PC-3 (cell line): Measurements from ENCODE around the gene SOX18. TPM values are rescaled to one million over a fixed set of nuclear protein-coding genes. Genes with fewer than 3 reads are reported as not detected.
A peak's percentile ranks its signal among the peaks of the same experiment; 100 is the strongest.

Source experiments
- ATAC-seq: fragments of 200-7000 bp; cut with Tn5 transposase; 2 replicates; pipeline ENCODE4 v1.9.1; 2020; ENCODE audit warnings: mild to moderate bottlenecking, moderate library complexity
- BruUV-seq: library from RNA; stranded (reverse); fragments of 400-500 nt; replicated peaks from 2 replicates; lab custom pipeline; 2021; lab: Mats Ljungman, UMichigan
- CTCF ChIA-PET: fragments of 300-600 bp; sonication (Branson Sonifier 250); formaldehyde crosslinking; loops from one replicate; lab custom pipeline; 2022; ENCODE audit warnings: antibody characterized with exemption; lab: Charles Lee
- POLR2A ChIA-PET: fragments of 300-600 bp; sonication (Branson Sonifier 250); formaldehyde crosslinking; loops from one replicate; lab custom pipeline; 2022; ENCODE audit warnings: antibody characterized with exemption; ENCODE audit not compliant: unreplicated experiment; lab: Charles Lee
- DNase-seq: peaks from one replicate; pipeline ENCODE4 v3.0.0-alpha.2; 2015
- H2AFZ ChIP-seq: fragments of 300-600 bp; sonication (generic); 2 replicates; pipeline ENCODE4 v1.6.0; 2016; ENCODE audit warnings: antibody characterized with exemption, low read length
- H3F3A ChIP-seq: fragments of 300-600 bp; sonication (generic); one replicate; pipeline ENCODE4 v1.6.0; 2017; ENCODE audit warnings: antibody characterized with exemption, low read length, control low read depth, mild to moderate bottlenecking; ENCODE audit not compliant: unreplicated experiment
- H3K27ac ChIP-seq: fragments of 300-600 bp; sonication (generic); 2 replicates; pipeline ENCODE4 v1.5.1; 2016; ENCODE audit warnings: mild to moderate bottlenecking, low read length
- H3K27me3 ChIP-seq: fragments of 300-600 bp; sonication (generic); 2 replicates; pipeline ENCODE4 v1.6.1; 2016; ENCODE audit warnings: low read length, mixed read lengths
- H3K36me3 ChIP-seq: fragments of 300-600 bp; sonication (generic); 2 replicates; pipeline ENCODE4 v1.6.1; 2016; ENCODE audit warnings: low read depth, mixed run types, low read length, mixed read lengths
- H3K4me1 ChIP-seq: fragments of 300-600 bp; sonication (generic); 2 replicates; pipeline ENCODE4 v1.5.1; 2016; ENCODE audit warnings: low read length; ENCODE audit not compliant: insufficient read depth
- H3K4me2 ChIP-seq: fragments of 300-600 bp; sonication (generic); 2 replicates; pipeline ENCODE4 v1.6.0; 2016; ENCODE audit warnings: low read length
- H3K4me3 ChIP-seq: fragments of 300-600 bp; sonication (generic); 2 replicates; pipeline ENCODE4 v1.5.1; 2016; ENCODE audit warnings: mild to moderate bottlenecking, low read length, mixed read lengths
- H3K79me2 ChIP-seq: fragments of 300-600 bp; sonication (generic); 2 replicates; pipeline ENCODE4 v1.6.1; 2017; ENCODE audit warnings: low read length, mixed read lengths
- H3K9ac ChIP-seq: fragments of 300-600 bp; sonication (generic); 2 replicates; pipeline ENCODE4 v1.6.0; 2016; ENCODE audit warnings: mild to moderate bottlenecking, low read length
- H3K9me2 ChIP-seq: fragments of 300-600 bp; sonication (generic); replicated peaks from 2 replicates; pipeline ENCODE4 v1.6.1; 2016; ENCODE audit warnings: mixed run types, low read length, mixed read lengths
- H3K9me3 ChIP-seq: fragments of 300-600 bp; sonication (generic); 2 replicates; pipeline ENCODE4 v1.6.1; 2016; ENCODE audit warnings: low read length, mixed read lengths
- H4K20me1 ChIP-seq: fragments of 300-600 bp; sonication (generic); 2 replicates; pipeline ENCODE4 v1.6.1; 2016; ENCODE audit warnings: low read length, mixed read lengths
- EZH2 ChIP-seq: fragments of 300-600 bp; sonication (generic); IDR thresholded peaks from one replicate; pipeline ENCODE4 v1.6.1; 2017; ENCODE audit warnings: antibody characterized with exemption, mild to moderate bottlenecking, low read length; ENCODE audit not compliant: unreplicated experiment
- EZH2phosphoT487 ChIP-seq: fragments of 300-600 bp; sonication (generic); IDR thresholded peaks from 2 replicates; pipeline ENCODE4 v1.6.1; 2018; ENCODE audit warnings: mild to moderate bottlenecking, antibody characterized with exemption, low read length, borderline replicate concordance
- intact Hi-C: fragments of 100-400 bp; cut with micrococcal nuclease; formaldehyde crosslinking; loops from 2 replicates; pipeline ENCODE4 v1.9.0; 2023
- total RNA-seq: library from RNA; depleted of rRNA; stranded (reverse); fragments of >200 nt; gene quantifications from 2 replicates; pipeline ENCODE4 v1.2.3, GENCODE V29; 2014
- TF ChIP-seq, protein P1 (sequence below): fragments of 300-600 bp; sonication (generic); conservative IDR thresholded peaks from 2 replicates; pipeline ENCODE4 v1.5.1; 2017; ENCODE audit warnings: antibody characterized with exemption, low read depth, mild to moderate bottlenecking, low read length

The SOX18 gene
- total RNA-seq, 1 experiment from 2014 or later: 1.5 TPM

DNA sequence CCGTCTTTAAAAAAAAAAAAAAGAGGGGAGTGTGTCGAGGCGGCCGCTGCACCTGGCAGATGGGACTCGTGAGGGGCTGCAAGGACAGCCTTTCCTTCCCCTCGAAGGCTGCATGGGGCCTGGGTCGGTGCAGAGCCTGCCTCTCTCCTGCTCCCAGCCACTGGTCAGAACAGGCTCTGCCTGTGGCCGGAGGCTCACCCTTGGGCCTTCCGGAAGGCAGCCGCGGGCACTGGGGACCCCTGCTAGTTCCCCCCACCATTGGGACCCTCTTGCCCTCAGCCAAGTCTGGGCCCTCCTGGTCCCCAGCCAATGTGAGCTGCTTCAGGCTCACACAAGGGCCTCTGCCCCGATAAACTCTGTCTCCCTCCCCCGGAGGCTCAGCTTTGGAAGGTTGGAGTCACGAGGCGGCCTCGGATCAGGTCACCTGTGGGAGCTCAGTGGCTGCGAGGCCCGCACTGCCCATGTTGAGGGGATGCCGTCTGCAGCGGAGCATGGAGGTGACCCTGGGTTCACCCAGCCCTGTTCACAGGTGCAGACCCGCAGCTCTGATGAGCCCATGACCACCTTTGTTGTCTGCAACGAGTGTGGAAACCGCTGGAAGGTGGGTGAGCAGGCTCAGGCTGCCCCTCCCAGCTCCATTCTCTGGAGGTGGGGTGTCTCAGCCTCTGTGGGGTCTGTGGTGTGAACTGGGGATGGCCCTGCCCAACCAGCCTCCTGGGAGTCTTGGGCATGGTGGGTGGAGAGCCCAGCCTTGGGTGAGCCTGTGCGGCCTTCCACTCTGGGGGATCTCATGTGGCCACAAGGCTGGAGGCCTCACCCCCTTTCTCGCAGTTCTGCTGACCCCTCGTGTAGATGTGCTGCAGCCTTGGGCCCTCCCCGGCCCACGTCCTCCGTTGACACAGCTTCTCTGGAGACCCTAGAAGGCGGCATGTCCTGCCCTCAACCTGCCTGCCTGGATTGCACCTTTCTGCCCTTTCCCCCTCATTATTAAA lies 22.2 kb upstream of the SOX18 start:
- no peaks in the 10 kb centered on the region for H3K27me3 ChIP-seq
- no peaks in the 10 kb centered on the region for H3K9me2 ChIP-seq
- ChIA-PET CTCF (no interaction called here), POLR2A (no interaction called here)
- H3K36me3 ChIP-seq: no peaks in the 10 kb centered on the region
- H3K9ac ChIP-seq: no peak overlapping the region
- TSS peak; percentile 17 for BruUV-seq
- no peaks in the 10 kb centered on the region for H3K79me2 ChIP-seq
- no peaks in the 10 kb centered on the region for H3F3A ChIP-seq
- H3K4me2 ChIP-seq: no peak overlapping the region
- DNase-seq (no peak), ATAC-seq (no peak)
- no peak overlapping the region for H3K4me3 ChIP-seq
- H4K20me1 ChIP-seq: no peaks in the 10 kb centered on the region
- H3K27ac ChIP-seq: no peak overlapping the region
- H3K9me3 ChIP-seq: no peaks in the 10 kb centered on the region
- TF ChIP-seq, protein P1, sequence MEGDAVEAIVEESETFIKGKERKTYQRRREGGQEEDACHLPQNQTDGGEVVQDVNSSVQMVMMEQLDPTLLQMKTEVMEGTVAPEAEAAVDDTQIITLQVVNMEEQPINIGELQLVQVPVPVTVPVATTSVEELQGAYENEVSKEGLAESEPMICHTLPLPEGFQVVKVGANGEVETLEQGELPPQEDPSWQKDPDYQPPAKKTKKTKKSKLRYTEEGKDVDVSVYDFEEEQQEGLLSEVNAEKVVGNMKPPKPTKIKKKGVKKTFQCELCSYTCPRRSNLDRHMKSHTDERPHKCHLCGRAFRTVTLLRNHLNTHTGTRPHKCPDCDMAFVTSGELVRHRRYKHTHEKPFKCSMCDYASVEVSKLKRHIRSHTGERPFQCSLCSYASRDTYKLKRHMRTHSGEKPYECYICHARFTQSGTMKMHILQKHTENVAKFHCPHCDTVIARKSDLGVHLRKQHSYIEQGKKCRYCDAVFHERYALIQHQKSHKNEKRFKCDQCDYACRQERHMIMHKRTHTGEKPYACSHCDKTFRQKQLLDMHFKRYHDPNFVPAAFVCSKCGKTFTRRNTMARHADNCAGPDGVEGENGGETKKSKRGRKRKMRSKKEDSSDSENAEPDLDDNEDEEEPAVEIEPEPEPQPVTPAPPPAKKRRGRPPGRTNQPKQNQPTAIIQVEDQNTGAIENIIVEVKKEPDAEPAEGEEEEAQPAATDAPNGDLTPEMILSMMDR: no peak
- TF ChIP-seq EZH2phosphoT487: no peak
- no peak for TF ChIP-seq EZH2
- H2AFZ ChIP-seq: no peak overlapping the region
- intact Hi-C loops: no loop called here
- H3K4me1 ChIP-seq: no peaks in the 10 kb centered on the region

DNA sequence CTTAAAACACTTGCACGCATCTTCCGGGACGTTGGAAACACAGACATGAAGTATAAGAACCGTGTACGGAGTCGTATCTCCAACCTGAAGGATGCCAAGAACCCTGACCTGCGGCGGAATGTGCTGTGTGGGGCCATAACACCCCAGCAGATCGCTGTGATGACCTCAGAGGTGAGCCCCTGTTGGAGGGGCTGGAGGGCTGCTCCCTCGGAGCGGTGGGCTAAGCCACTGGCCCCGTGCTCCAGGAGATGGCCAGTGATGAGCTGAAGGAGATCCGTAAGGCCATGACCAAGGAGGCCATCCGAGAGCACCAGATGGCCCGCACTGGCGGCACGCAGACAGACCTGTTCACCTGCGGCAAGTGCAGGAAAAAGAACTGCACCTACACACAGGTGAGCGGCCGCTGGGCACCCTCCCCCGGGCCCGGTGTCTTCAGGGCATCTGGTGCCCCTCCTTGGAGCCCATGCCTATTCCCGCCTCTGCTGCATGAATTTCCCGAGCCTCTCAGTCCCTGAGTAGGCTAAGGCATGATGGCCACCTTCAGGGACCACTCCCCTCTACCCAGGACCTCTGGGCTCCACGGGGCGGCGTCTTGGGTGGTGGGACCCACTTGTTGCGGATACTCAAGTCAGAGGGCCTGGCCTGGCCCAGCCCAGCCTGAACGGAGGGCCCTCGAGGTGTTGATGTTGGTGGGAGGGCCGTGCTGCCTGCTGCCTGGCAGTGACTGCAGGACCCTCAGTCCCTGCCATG lies 21.0 kb upstream of the SOX18 start:
- Histone ChIP-seq H3K9ac (no peak overlapping the region), H3K9me2 (no peaks in the 10 kb centered on the region), H3K4me2 (no peak overlapping the region), H3K9me3 (no peaks in the 10 kb centered on the region), H2AFZ (no peak overlapping the region), H3K27me3 (no peaks in the 10 kb centered on the region), H3K4me3 (no peak overlapping the region), H3F3A (no peaks in the 10 kb centered on the region), H3K79me2 (no peaks in the 10 kb centered on the region), H3K27ac (no peak overlapping the region), H3K36me3 (no peaks in the 10 kb centered on the region), H3K4me1 (peaks cover 11% of the 10 kb centered on the region), H4K20me1 (no peaks in the 10 kb centered on the region)
- no TSS peak for BruUV-seq
- POLR2A ChIA-PET: no interaction called here
- CTCF ChIA-PET: interaction anchor here (1.2 kb wide), 1 partner anchor 13 kb away, joined by 4 read pairs; no protein-coding TSS in a partner anchor
- ATAC-seq (no peak), DNase-seq (no peak)
- intact Hi-C loops: no loop called here
- no peak for TF ChIP-seq EZH2
- no peak for TF ChIP-seq EZH2phosphoT487
- TF ChIP-seq, protein P1: no peak
